SK-N-SH (cell line): ENCODE results near the gene LIX1. TPM values are rescaled to one million over a fixed set of nuclear protein-coding genes. Genes with fewer than 3 reads are reported as not detected.

Experiments used
- CTCF ChIA-PET: fragments of 300-600, 350-600 bp; formaldehyde crosslinking; extraction: SDS; loops from one replicate; lab custom pipeline; 2021; lab: Yijun Ruan, JAX
- POLR2A ChIA-PET: fragments of 350-600 bp; sonication (Branson Sonifier 250); formaldehyde crosslinking; extraction: SDS; loops from one replicate; lab custom pipeline; 2020; ENCODE audit warnings: antibody characterized with exemption, inconsistent platforms; lab: Yijun Ruan, JAX
- DNase-seq: peaks from one replicate; pipeline ENCODE4 v3.0.0; 2012
- H2AFZ ChIP-seq: fragments of 200-600 bp; sonication (generic); 2 replicates; pipeline ENCODE4 v1.8.1; 2016; ENCODE audit warnings: antibody characterized with exemption, mild to moderate bottlenecking, low read depth
- H3F3A ChIP-seq: fragments of 200-600 bp; sonication (generic); replicated peaks from 2 replicates; pipeline ENCODE3; 2016; ENCODE audit warnings: antibody characterized with exemption, mild to moderate bottlenecking; ENCODE audit not compliant: insufficient read depth
- H3K27ac ChIP-seq, 2 experiments: fragments of 200-500 bp in 1 of 2; fragments of 200-600 bp in 1 of 2; sonication (Bioruptor generic) in 1 of 2; sonication (generic), shearing (Covaris generic) in 1 of 2; 2 replicates each; pipeline versions ENCODE4 v1.5.1 to v1.6.1; 2014 to 2016; ENCODE audit warnings: low read depth in 2 of 2, inconsistent platforms in 1 of 2, low read length in 1 of 2, mild to moderate bottlenecking in 1 of 2, mixed read lengths in 1 of 2
- H3K27me3 ChIP-seq: fragments of 200-600 bp; sonication (generic), shearing (Covaris generic); 2 replicates; pipeline ENCODE4 v1.6.1; 2016; ENCODE audit warnings: mixed run types; ENCODE audit not compliant: insufficient read depth
- H3K36me3 ChIP-seq, 2 experiments: fragments of 200-500 bp in 1 of 2; fragments of 200-600 bp in 1 of 2; sonication (Bioruptor generic) in 1 of 2; sonication (generic) in 1 of 2; replicated peaks in 1 of 2; 2 replicates each; pipeline versions ENCODE3 to v1.5.1; 2014 to 2016; ENCODE audit warnings: low read length in 1 of 2, mild to moderate bottlenecking in 1 of 2; ENCODE audit not compliant: insufficient read depth in 2 of 2, control insufficient read depth in 1 of 2
- H3K4me1 ChIP-seq, 2 experiments: fragments of 200-500 bp in 1 of 2; fragments of 200-600 bp in 1 of 2; sonication (Bioruptor generic) in 1 of 2; sonication (generic), shearing (Covaris generic) in 1 of 2; 2 replicates each; pipeline versions ENCODE4 v1.5.1 to v1.6.1; 2014 to 2016; ENCODE audit warnings: low read depth in 1 of 2, low read length in 1 of 2, mixed run types in 1 of 2; ENCODE audit not compliant: insufficient read depth in 2 of 2, control insufficient read depth in 1 of 2
- H3K4me2 ChIP-seq: fragments of 200-600 bp; sonication (generic), shearing (Covaris generic); 2 replicates; pipeline ENCODE4 v1.6.1; 2017; ENCODE audit warnings: mixed run types
- H3K4me3 ChIP-seq, 2 experiments: fragments of 200-500 bp in 1 of 2; fragments of 200-600 bp in 1 of 2; sonication (Bioruptor generic) in 1 of 2; sonication (generic), shearing (Covaris generic) in 1 of 2; 2 replicates each; pipeline versions ENCODE4 v1.5.1 to v1.8.1; 2014 to 2016; ENCODE audit warnings: low read depth in 2 of 2, inconsistent platforms in 1 of 2, low read length in 1 of 2, mild to moderate bottlenecking in 1 of 2, mixed read lengths in 1 of 2, moderate library complexity in 1 of 2
- H3K79me2 ChIP-seq: fragments of 200-600 bp; sonication (generic); 2 replicates; pipeline ENCODE4 v1.8.1; 2017; ENCODE audit warnings: mild to moderate bottlenecking; ENCODE audit not compliant: insufficient read depth
- H3K9ac ChIP-seq: fragments of 200-600 bp; sonication (generic); 2 replicates; pipeline ENCODE4 v1.6.1; 2017; ENCODE audit warnings: mixed run types
- H3K9me2 ChIP-seq: fragments of 200-600 bp; sonication (generic); 2 replicates; pipeline ENCODE4 v1.6.1; 2017; ENCODE audit warnings: mixed run types
- H3K9me3 ChIP-seq: fragments of 200-600 bp; sonication (generic); 2 replicates; pipeline ENCODE4 v1.6.1; 2017; ENCODE audit warnings: mixed run types, mild to moderate bottlenecking, moderate library complexity
- H4K20me1 ChIP-seq: fragments of 200-600 bp; sonication (generic); 2 replicates; pipeline ENCODE4 v1.6.1; 2017; ENCODE audit warnings: mild to moderate bottlenecking, mixed run types; ENCODE audit not compliant: insufficient read depth
- CHD2 ChIP-seq: fragments of 150-350 bp; IDR thresholded peaks from 2 replicates; pipeline ENCODE4 v1.6.1; 2018; ENCODE audit warnings: low read length; ENCODE audit not compliant: partially characterized antibody
- EP300 ChIP-seq, 2 experiments: IDR thresholded peaks; 2 replicates each; pipeline versions ENCODE4 v1.4.0 to v1.6.1; 2012; ENCODE audit warnings: borderline replicate concordance in 1 of 2, low read depth in 1 of 2, low read length in 1 of 2
- FOSL2 ChIP-seq: IDR thresholded peaks from 2 replicates; pipeline ENCODE4 v1.4.0; 2012; ENCODE audit warnings: low read depth, mild to moderate bottlenecking, moderate library complexity, borderline replicate concordance
- FOXJ3 ChIP-seq: sonication (generic); formaldehyde crosslinking; IDR thresholded peaks from 2 replicates; pipeline ENCODE4 v1.5.1; 2020; ENCODE audit warnings: mild to moderate bottlenecking, missing genetic modification reagents
- FOXM1 ChIP-seq: IDR thresholded peaks from 2 replicates; pipeline ENCODE4 v1.4.0; 2012; ENCODE audit warnings: low read depth, mild to moderate bottlenecking
- GATA2 ChIP-seq: sonication (generic); formaldehyde crosslinking; IDR thresholded peaks from 2 replicates; pipeline ENCODE4 v1.5.0; 2020; ENCODE audit warnings: mild to moderate bottlenecking, missing genetic modification reagents
- IRF3 ChIP-seq: fragments of 150-350 bp; IDR thresholded peaks from 2 replicates; pipeline ENCODE4 v1.6.1; 2016; ENCODE audit warnings: mild to moderate bottlenecking, low read depth, low read length
- JUND ChIP-seq: IDR thresholded peaks from 2 replicates; pipeline ENCODE4 v1.4.0; 2012
- MEF2A ChIP-seq: IDR thresholded peaks from 2 replicates; pipeline ENCODE4 v1.4.0; 2012; ENCODE audit warnings: low read depth, borderline replicate concordance
- MXI1 ChIP-seq: IDR thresholded peaks from 2 replicates; pipeline ENCODE4 v1.6.1; 2012; ENCODE audit warnings: mild to moderate bottlenecking, low read depth, low read length, improper control_type of control experiment
- NFIC ChIP-seq: IDR thresholded peaks from 2 replicates; pipeline ENCODE4 v1.4.0; 2012; ENCODE audit warnings: borderline replicate concordance
- NRF1 ChIP-seq: IDR thresholded peaks from 2 replicates; pipeline ENCODE4 v1.6.1; 2012; ENCODE audit warnings: low read depth, mild to moderate bottlenecking, low read length
- PBX3 ChIP-seq: IDR thresholded peaks from 2 replicates; pipeline ENCODE4; 2012
- POLR2AphosphoS5 ChIP-seq: IDR thresholded peaks from 2 replicates; pipeline ENCODE4 v1.6.1; 2012; ENCODE audit warnings: low read depth, low read length
- RAD21 ChIP-seq: IDR thresholded peaks from 2 replicates; pipeline ENCODE4 v1.6.1; 2012; ENCODE audit warnings: mild to moderate bottlenecking, low read length
- RCOR1 ChIP-seq: fragments of 150-350 bp; IDR thresholded peaks from 2 replicates; pipeline ENCODE4 v1.6.1; 2017; ENCODE audit warnings: antibody characterized with exemption, low read length
- RFX5 ChIP-seq: IDR thresholded peaks from 2 replicates; pipeline ENCODE4 v1.6.1; 2012; ENCODE audit warnings: mild to moderate bottlenecking, improper control_type of control experiment, low read length
- RXRA ChIP-seq: IDR thresholded peaks from 2 replicates; pipeline ENCODE4 v1.4.0; 2012; ENCODE audit warnings: low read depth, mild to moderate bottlenecking, borderline replicate concordance
- SMC3 ChIP-seq: IDR thresholded peaks from 2 replicates; pipeline ENCODE4 v1.6.1; 2012; ENCODE audit warnings: low read depth, low read length, improper control_type of control experiment
- TCF12 ChIP-seq: IDR thresholded peaks from 2 replicates; pipeline ENCODE4 v1.4.0; 2012
- USF1 ChIP-seq: IDR thresholded peaks from 2 replicates; pipeline ENCODE4 v1.4.0; 2012; ENCODE audit warnings: low read depth, borderline replicate concordance
- USF2 ChIP-seq: fragments of 150-350 bp; IDR thresholded peaks from 2 replicates; pipeline ENCODE4 v1.6.1; 2017; ENCODE audit warnings: antibody characterized with exemption, low read length, low read depth, borderline replicate concordance
- YY1 ChIP-seq: IDR thresholded peaks from 2 replicates; pipeline ENCODE4 v1.4.0; 2012; ENCODE audit warnings: low read depth, mild to moderate bottlenecking
- WGBS: methylation state at CpG from one replicate; pipeline ENCODE4 v1.1.6; 2017; ENCODE audit warnings: low lambda C conversion rate; 5-methylcytosine and 5-hydroxymethylcytosine counted together
- polyA plus RNA-seq, 3 experiments: library from polyadenylated mRNA; depleted of rRNA; stranded (reverse); fragments of >200 nt; gene quantifications; 2 replicates each; pipeline ENCODE4 v1.2.3, GENCODE V29; 2012

Gene LIX1
- polyA plus RNA-seq, 1 of the 3 experiments (the other 2 are of a cell fraction), result not detected

GRCh38 chr5:97127727-97128126 is 14.7 kb downstream of the LIX1 start:
- DNase-seq, result no peak
- H3K4me2 ChIP-seq, result no peak overlapping the region
- POLR2A ChIA-PET, result no interaction called here

GRCh38 chr5:97125125-97125683 is 17.2 kb downstream of the LIX1 start:
- H3K27ac ChIP-seq, result no peak overlapping the region
- H3K4me3 ChIP-seq, result no peak overlapping the region
- no peaks in the 10 kb centered on the region for H3K9me3 ChIP-seq
- no peaks in the 10 kb centered on the region for H3K9me2 ChIP-seq
- H3K4me2 ChIP-seq, result no peak overlapping the region
- H3K79me2 ChIP-seq, result no peaks in the 10 kb centered on the region
- no peak overlapping the region for H3K9ac ChIP-seq
- H3K4me1 ChIP-seq, result peaks cover 0 to 13% of the 10 kb centered on the region in 2 experiments; a peak in 2 of 4 replicates
- H3K36me3 ChIP-seq, result no peaks in the 10 kb centered on the region
- H3K27me3 ChIP-seq, result peaks cover 8% of the 10 kb centered on the region; the same call in 1 of the 2 replicates
- POLR2A ChIA-PET, result no interaction called here
- no peaks in the 10 kb centered on the region for H4K20me1 ChIP-seq
- no peaks in the 10 kb centered on the region for H3F3A ChIP-seq
- peak; percentile 41 for DNase-seq
- H2AFZ ChIP-seq, result no peak overlapping the region
- CTCF ChIA-PET, result no interaction called here
- WGBS, result 3% methylated on average over 2 of the region's 3 CpGs
- no peak for TF ChIP-seq SMC3
- peak; percentile 72; the same call in 1 of the 2 replicates for TF ChIP-seq FOXJ3 (CRISPR knock-in tag)
- no peak for TF ChIP-seq NFIC
- peak; percentile 71 for TF ChIP-seq GATA2 (CRISPR knock-in tag)
- TF ChIP-seq TCF12, result peak; percentile 75
- TF ChIP-seq EP300 (IDR thresholded peaks at IDR 0.05; ENCODE audit: borderline replicate concordance in 1 of 2, low read depth in 1 of 2, low read length in 1 of 2), result peak in 1 of 2 experiments; percentile 91; a peak in 2 of 4 replicates
- TF ChIP-seq POLR2AphosphoS5, result no peak
- TF ChIP-seq FOXM1, result no peak
- TF ChIP-seq CHD2, result peak; percentile 74
- no peak for TF ChIP-seq NRF1
- TF ChIP-seq FOSL2, result no peak
- peak; percentile 35; the same call in 1 of the 2 replicates for TF ChIP-seq MXI1
- TF ChIP-seq PBX3, result no peak
- TF ChIP-seq RCOR1, result peak; percentile 100
- TF ChIP-seq IRF3, result no peak
- TF ChIP-seq YY1, result no peak
- TF ChIP-seq USF2, result no peak
- TF ChIP-seq JUND, result no peak
- no peak for TF ChIP-seq RXRA
- no peak for TF ChIP-seq USF1
- TF ChIP-seq RFX5, result no peak
- 0 out of 2 replicates have a peak, but pooled peaks have one; percentile 15 for TF ChIP-seq RAD21

More at GRCh38 chr5:97127727-97128126, 14.7 kb downstream of the LIX1 start:
- no peak overlapping the region for H3K27ac ChIP-seq
- no peaks in the 10 kb centered on the region for H3K9me3 ChIP-seq
- peaks cover 5% of the 10 kb centered on the region; the same call in 1 of the 2 replicates for H3K27me3 ChIP-seq
- no peaks in the 10 kb centered on the region for H4K20me1 ChIP-seq
- peaks cover 0 to 13% of the 10 kb centered on the region in 2 experiments; a peak in 2 of 4 replicates for H3K4me1 ChIP-seq
- no peak overlapping the region for H2AFZ ChIP-seq
- CTCF ChIA-PET, result interaction anchor here (0.7 to 1.3 kb wide), 5 partner anchors 8 to 131 kb away, joined by 3 to 6 read pairs (median 4); partner anchors contain the start of gene LIX1
- no peak overlapping the region for H3K4me3 ChIP-seq
- H3F3A ChIP-seq, result no peaks in the 10 kb centered on the region
- no peaks in the 10 kb centered on the region for H3K36me3 ChIP-seq
- H3K9me2 ChIP-seq, result no peaks in the 10 kb centered on the region
- 83% methylated on average over 1 of the region's 1 CpG for WGBS
- no peaks in the 10 kb centered on the region for H3K79me2 ChIP-seq
- no peak overlapping the region for H3K9ac ChIP-seq
- TF ChIP-seq MEF2A (no peak), FOXM1 (no peak), FOXJ3 (CRISPR knock-in tag) (no peak), RAD21 (no peak), TCF12 (no peak)
